HG02610 (cell line): ENCODE measurements around the gene IFNA6.
"Not testable (repeated sequence)": the region's sequence is repeated elsewhere in the genome, so short reads cannot be mapped to it uniquely, and the experiment has no call there.

ENCODE experiments used
- ATAC-seq: cut with Tn5 transposase; IDR thresholded peaks from one replicate; pipeline ENCODE4 v1.9.1; 2021; ENCODE audit warnings: mild to moderate bottlenecking, moderate library complexity; ENCODE audit not compliant: unreplicated experiment

IFNA6 gene

DNA sequence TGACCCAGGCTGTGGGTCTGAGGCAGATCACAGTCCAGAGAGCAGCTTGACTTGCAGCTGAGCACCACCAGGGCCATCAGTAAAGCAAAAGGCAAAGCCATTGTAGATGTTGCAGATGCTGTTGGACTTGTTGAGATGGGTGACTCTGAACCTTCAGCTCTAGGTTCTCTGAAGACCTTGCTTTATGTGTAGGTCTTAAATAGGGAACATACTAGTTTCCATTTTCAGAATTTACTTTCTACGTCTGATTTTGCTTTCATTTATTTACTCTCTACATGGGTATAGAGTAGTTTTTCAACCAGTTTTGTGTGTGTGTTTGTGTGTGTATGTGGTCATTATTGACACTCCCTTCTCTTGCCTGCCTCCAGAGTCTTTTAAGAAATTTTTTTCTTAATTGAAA, at the start of gene IFNA6:
IFNA6 (minus strand) TSS at position 101 of the 400 bp plus-strand sequence; CDS start at position 101, 0 bp downstream.
- no peak for ATAC-seq

GRCh38 chr9:21399956-21400355, 49.3 kb upstream of the IFNA6 start:
- no peak for ATAC-seq

- no peak for ATAC-seq
Observed at GRCh38 chr9:21398955-21399489, 48.3 kb upstream of the IFNA6 start.

DNA sequence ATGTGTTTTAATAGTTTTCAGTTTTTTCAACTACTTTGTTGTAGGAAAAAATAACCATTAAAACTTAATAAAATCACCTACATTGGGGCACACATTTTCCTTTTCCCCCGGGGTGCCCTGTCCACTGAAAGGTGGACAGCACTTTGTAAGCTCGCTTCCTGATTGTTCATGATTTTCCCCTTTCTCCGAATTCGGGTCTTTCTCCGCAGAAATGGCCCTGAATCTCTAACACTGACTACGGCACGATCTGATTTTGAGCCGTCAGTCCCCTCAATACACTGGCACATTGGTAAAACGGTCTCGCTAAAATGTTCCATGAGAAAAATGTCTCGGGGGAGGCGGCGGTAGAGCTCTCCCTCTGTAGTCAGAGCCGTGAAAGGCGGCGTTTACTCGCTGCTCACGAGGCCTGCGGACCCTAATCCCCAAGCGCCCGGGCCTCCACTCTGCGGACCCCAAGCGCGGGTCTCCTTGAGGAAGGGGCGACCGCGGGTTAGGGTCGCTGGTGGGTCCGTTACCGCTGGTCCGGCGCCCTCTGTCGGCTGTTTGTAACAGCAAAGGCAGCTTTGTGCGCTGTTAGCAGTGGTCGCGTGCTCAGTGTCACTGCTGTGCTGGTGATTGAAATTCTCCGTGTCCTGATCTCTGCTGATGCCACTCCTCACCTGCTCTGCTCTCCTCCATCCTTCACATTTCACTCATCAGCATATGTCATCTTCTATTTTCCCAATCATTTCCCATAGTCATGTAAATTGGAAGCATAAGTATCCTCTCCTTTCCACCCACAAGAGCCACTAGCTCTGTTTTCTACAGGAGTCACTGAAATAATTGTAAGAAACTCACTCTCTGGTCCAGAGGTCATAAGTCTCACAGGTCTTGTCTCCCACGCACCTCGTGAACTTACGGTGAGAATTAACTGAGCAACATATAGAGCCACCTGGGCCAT, 45.4 kb upstream of the IFNA6 start:
- ATAC-seq = peak; percentile 70

- ATAC-seq = peak; percentile 67
Observed at GRCh38 chr9:21392270-21392669, 41.6 kb upstream of the IFNA6 start.

GRCh38 chr9:21385131-21385670, 34.5 kb upstream of the IFNA6 start, which contains the start of gene IFNA2:
Gene IFNA2, minus strand, starts transcription at chr9:21385398. Its CDS starts 69 bp downstream, at chr9:21385329.
- ATAC-seq = peak; percentile 19

DNA sequence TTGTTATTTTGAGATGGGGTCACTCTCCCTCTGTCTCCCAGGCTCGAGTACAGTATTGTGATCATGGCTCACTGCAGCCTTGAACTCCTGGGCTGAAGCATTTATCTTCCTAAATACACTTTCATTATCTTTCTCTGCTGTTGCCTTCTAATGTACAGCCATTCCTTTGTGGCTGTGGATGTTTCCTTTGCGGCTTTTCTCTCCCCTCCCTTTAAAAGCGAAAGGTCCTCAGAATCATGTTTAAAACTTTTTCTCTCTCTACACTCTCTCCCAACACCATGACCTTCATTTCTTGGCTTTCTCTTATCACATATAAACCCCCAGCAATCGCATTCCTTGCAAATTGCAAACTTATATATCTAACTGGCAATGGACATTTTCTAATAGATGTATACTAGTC, 32.9 kb upstream of the IFNA6 start:
- ATAC-seq = no peak

DNA sequence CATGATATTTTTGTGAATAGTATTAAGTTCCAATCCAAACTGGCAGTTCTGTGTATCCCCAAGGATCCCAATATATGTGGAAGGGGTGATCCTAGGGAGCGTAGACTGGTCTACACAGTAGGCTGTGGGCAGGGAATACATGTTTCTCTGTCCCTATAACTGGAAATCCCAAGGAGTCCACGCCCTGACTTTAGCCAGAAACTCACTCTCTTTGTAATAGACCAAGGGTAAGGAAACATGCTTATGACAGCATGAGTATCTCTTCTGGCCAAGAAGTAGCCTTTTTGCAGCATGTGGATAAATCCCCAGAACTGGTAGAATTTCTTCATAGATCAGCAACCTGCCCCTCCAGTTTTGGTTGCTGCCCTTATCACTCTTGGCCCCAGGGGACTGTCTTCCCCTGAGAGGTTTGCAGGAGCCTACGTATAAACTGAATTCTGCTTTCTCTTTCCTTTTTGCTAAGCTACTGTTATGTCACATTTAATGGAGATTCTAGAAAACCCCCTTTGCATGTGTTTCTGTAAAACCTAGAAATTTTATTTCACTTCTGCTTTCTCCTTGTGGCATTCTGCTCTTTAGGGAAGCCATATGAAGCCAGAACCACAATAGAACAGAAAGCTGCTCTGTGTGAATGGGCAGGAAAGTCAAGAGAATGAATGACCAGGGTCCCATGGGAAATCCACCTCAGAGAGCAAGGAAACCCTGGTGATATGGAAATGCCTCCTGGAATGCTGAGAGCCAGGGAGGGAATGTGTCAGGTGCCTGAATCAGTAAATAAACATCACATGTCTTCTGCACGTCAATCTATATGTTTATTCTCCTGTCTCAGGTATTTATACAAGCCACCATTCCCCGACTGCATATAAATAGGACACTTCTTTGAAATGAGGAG, 31.0 kb upstream of the IFNA6 start:
- peak; percentile 94 for ATAC-seq

DNA sequence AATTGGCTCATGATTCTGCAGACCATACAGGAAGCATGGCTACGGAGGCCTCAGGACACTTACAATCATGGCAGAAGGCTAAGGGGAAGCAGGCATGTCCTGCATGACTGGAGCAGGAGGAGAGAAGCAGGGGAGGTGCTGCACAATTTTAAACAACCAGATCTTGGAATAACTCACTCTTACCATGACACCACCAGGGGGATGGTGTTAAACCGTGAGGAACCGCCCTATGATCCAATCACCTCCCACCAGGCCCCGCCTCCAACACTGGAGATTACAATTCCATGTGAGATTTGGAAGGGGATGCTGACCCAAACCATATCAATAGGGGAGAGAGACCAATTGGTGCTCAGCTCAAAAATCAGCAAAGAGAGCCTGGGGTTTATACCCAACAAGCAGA, 20.8 kb upstream of the IFNA6 start:
- ATAC-seq = not testable (repeated sequence)

- ATAC-seq = no peak
Observed at GRCh38 chr9:21367957-21368356, 17.3 kb upstream of the IFNA6 start, which contains the start of gene IFNA13. Gene IFNA13, minus strand, starts transcription at chr9:21368057. Its CDS starts 47 bp downstream, at chr9:21368010.

GRCh38 chr9:21367169-21367568, 16.5 kb upstream of the IFNA6 start:
- peak; percentile 96 for ATAC-seq

DNA sequence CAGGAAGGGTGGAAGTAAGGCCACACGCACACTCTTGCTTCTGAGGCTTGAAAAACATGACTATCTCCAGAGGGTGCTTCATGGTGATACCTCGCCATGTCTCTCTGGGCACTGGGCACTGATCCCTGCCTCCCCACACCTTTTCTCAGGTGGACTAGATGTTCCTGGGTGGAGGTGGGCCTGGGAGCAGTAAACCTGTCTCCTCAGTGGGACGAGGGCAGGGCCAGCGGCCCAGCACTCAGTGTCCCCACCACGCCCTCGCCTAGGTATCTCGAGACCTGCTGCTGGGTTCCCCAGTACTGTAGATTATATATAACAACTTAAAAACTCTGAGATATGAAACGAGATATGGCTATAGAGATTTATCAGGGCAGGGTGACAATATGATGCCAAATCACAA, 11.6 kb upstream of the IFNA6 start:
- ATAC-seq = no peak

- peak; percentile 95 for ATAC-seq
Observed at GRCh38 chr9:21357479-21358460, 7.1 kb upstream of the IFNA6 start.

DNA sequence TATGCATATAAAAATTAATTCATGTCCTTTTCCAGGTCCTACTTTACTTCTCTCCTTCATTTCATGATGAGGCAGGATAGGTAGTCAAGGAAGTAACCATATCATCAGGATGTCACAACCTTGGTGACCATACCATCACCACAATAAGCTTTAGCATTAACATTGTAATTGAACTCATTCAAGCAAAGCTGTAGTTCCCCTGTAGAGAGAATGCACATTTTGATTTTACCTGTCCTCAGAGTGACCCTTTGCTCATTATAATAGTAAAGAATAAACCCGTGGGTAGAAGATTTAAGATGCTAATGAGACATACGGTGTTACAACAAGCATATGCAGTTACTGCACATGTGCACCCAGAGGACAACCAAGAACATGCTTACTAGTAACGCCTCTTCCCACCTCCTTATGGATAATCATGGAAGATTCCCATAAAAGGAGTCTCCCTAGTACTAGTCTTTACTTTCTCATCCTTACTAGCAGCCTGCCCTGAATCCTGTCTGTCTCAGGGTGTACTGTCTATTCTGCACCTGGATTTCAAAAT, 2.2 kb downstream of the IFNA6 start:
- ATAC-seq = no peak

- no peak for ATAC-seq
Observed at GRCh38 chr9:21340735-21341134, 10.0 kb downstream of the IFNA6 start.

DNA sequence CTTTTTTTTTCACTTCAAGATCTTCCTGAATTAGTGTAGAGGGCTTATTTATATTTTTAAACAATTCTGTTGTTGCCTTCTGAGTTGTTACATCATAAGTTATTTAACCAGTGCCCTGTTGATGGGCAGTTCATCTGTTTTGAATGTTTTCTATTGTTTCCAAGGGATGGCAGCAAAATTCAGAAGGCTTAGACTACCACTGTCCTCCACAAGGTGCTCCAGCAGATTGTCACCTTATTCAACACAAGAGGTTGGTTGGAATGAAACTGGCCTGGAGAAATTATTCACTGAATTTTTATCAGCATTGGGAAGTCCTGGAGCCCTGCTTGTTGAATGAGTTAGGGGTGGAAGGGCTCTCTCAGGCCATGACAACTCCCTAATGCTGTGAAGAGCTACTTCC, 14.2 kb downstream of the IFNA6 start:
- no peak for ATAC-seq

DNA sequence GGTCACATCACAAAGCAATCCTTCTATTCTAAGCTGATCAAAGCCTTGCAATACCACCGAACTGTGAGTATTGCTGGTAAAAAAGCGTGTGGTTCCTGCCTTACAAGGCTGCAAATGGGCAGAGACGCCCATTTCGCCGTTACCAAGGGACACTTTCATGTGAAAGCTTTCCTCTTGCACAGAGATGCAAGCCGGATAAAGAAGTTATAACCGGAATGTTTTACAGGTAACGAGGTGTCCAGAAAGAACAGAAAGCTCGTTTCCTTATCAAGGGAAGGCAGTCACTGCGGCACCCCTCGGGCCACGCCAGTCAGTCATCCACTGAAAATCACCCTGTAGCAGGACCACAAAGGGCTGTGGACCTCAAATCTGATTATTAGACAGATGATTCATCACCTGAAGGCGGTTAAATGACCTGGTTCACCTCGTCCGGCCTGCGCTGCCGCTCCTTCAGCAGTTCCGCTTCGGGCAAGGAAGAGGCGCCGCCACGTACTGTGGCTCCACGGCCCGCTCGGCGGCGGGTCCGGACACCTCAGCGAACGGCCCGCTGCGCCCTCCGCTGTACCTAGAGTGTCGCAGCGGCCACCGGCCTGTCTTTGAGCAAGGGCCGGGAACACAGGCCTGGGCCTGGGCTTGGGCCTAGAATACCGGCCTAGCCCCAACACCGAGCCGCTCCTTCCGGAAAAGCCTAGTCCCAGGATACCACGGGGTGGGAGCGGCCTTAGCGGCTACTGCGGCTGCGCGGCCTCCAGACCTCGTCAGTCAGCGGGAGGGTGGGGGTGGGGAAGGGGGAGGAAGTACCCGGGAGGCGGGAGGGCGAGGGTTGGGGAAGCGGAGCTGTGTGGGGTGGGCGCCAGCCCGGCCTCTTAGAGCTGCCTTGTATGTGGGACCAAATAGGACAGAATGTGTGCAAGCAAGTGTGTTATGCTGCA, 15.7 kb downstream of the IFNA6 start, which contains the start of gene KLHL9:
KLHL9 (minus strand) TSS at position 704 of the 932 bp plus-strand sequence; CDS start at position 159, 545 bp downstream.
- peak; percentile 91 for ATAC-seq

DNA sequence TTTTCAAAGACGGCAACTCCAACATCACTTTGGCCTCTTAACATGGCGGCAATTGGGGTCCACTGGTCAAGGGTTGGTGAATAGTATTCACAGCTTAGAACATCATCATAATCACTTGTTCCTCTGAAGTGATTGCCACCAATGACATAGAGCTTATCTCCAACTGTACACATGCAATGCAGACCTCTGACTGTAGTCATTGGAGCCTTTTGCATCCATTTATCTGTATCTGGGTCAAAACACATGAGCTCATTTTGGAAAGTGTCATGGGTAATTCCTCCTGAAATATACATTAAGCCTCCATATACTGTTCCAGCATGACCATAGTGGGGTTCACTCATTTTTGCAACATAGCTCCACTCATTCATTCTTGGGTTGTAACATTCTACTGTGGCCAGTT, 17.5 kb downstream of the IFNA6 start:
- no peak for ATAC-seq
